Transverse colon (tissue), 4 donors: Measurements from ENCODE around the gene ACP6. TPM values are rescaled to one million over a fixed set of nuclear protein-coding genes. Genes with fewer than 3 reads are reported as not detected.
"Not testable (repeated sequence)": the region's sequence is repeated elsewhere in the genome, so short reads cannot be mapped to it uniquely, and the experiment has no call there.

ENCODE experiments used
- DNase-seq: peaks from one replicate; pipeline ENCODE4 v3.0.0-alpha.2; 2019
- H3K27ac ChIP-seq, 4 donors: fragments of 200-600 bp; sonication (generic); 2 replicates each; pipeline ENCODE4 v1.5.1; 2016 to 2018; ENCODE audit warnings: inconsistent platforms in 4 of 4
- H3K27me3 ChIP-seq: fragments of 200-600 bp; sonication (generic); 2 replicates; pipeline ENCODE4 v1.5.1; 2017; ENCODE audit warnings: inconsistent platforms
- H3K36me3 ChIP-seq, 4 donors: fragments of 200-600 bp; sonication (generic); 2 replicates each; pipeline ENCODE4 v1.5.1; 2017 to 2019; ENCODE audit warnings: inconsistent platforms in 4 of 4
- H3K4me1 ChIP-seq, 4 donors: fragments of 200-600 bp; sonication (generic); 2 replicates each; pipeline ENCODE4 v1.5.1; 2017 to 2020; ENCODE audit warnings: inconsistent platforms in 4 of 4
- H3K4me3 ChIP-seq, 4 donors: fragments of 200-600 bp; sonication (generic); 1 replicate in 1 of 4; 2 replicates in 3 of 4; pipeline versions ENCODE4 v1.5.1 to v1.6.1; 2017 to 2019; ENCODE audit warnings: inconsistent platforms in 4 of 4
- H3K9me3 ChIP-seq, 2 donors: fragments of 200-600 bp; sonication (generic); 2 replicates each; pipeline ENCODE4 v1.5.1; 2017 to 2019; ENCODE audit warnings: inconsistent platforms in 2 of 2
- EP300 ChIP-seq: sonication (generic); formaldehyde crosslinking; IDR thresholded peaks from one replicate; pipeline ENCODE4 v1.6.1; 2017; ENCODE audit warnings: antibody characterized with exemption, low read depth
- POLR2A ChIP-seq: fragments of 450-650 bp; IDR thresholded peaks from one replicate; pipeline ENCODE4 v1.6.1; 2016; ENCODE audit warnings: antibody characterized with exemption, mild to moderate bottlenecking, moderate library complexity
- POLR2AphosphoS5 ChIP-seq, 3 donors: sonication (generic); formaldehyde crosslinking; IDR thresholded peaks; one replicate each; pipeline ENCODE4 v1.6.1; 2016; ENCODE audit warnings: antibody characterized with exemption in 3 of 3
- WGBS, 2 donors: methylation state at CpG; one replicate each; pipeline ENCODE4 v1.1.5; 2018; ENCODE audit warnings: low coverage in 1 of 2; 5-methylcytosine and 5-hydroxymethylcytosine counted together
- in situ Hi-C, 4 donors: fragments of 200-750 bp; cut with MboI; loops; one replicate each; pipeline versions ENCODE4 v1.15.0 to v1.15.1; 2017; ENCODE audit warnings: low sequenced_read_pairs in 3 of 4, low pct_ligation_motif_present in 1 of 4, low pct_unique_long_range_greater_than_20kb in 1 of 4
- intact Hi-C: fragments of 100-400 bp; cut with DNase I; formaldehyde crosslinking; loops from one replicate; pipeline ENCODE4 v1.15.1; 2023; ENCODE audit warnings: low total_unique reads
- total RNA-seq, 4 donors: library from RNA; depleted of rRNA; stranded (reverse); fragments of >200 nt; gene quantifications; one replicate each; pipeline ENCODE4 v1.1.0, GENCODE V29; 2016
- TF ChIP-seq, protein P1 (sequence below), 5 experiments: fragments of 200-600 bp in 3 of 5; fragments of 450-650 bp in 2 of 5; sonication (generic) in 3 of 5; IDR thresholded peaks; 1 replicate in 2 of 5; 2 replicates in 3 of 5; pipeline ENCODE4 v1.5.1; 2016 to 2017; ENCODE audit warnings: antibody characterized with exemption in 5 of 5, inconsistent platforms in 3 of 5, mild to moderate bottlenecking in 2 of 5, moderate library complexity in 1 of 5

ACP6 gene
- total RNA-seq, 4 donors from 2014 or later = 7.5 to 25.7 (median 19.9) TPM

DNA sequence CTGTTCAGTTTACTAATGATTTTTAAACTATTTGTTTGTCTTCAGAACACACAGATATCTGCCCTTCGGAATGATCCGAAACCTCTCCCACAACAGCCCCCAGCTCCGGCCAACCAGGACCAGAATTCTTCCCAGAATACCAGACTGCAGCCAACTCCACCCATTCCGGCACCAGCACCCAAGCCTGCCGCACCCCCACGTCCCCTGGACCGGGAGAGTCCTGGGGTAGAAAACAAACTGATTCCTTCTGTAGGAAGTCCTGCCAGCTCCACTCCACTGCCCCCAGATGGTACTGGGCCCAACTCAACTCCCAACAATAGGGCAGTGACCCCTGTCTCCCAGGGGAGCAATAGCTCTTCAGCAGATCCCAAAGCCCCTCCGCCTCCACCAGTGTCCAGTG is 51.6 kb downstream of the ACP6 start:
- no peaks in the 10 kb centered on the region for H3K9me3 ChIP-seq
- intact Hi-C loops (no loop called here), in situ Hi-C loops (no loop called here)
- H3K27me3 ChIP-seq = no peaks in the 10 kb centered on the region
- no peak for TF ChIP-seq EP300
- no peak for TF ChIP-seq POLR2A
- TF ChIP-seq POLR2AphosphoS5 (IDR thresholded peaks at IDR 0.05) = no peak
- TF ChIP-seq, protein P1, sequence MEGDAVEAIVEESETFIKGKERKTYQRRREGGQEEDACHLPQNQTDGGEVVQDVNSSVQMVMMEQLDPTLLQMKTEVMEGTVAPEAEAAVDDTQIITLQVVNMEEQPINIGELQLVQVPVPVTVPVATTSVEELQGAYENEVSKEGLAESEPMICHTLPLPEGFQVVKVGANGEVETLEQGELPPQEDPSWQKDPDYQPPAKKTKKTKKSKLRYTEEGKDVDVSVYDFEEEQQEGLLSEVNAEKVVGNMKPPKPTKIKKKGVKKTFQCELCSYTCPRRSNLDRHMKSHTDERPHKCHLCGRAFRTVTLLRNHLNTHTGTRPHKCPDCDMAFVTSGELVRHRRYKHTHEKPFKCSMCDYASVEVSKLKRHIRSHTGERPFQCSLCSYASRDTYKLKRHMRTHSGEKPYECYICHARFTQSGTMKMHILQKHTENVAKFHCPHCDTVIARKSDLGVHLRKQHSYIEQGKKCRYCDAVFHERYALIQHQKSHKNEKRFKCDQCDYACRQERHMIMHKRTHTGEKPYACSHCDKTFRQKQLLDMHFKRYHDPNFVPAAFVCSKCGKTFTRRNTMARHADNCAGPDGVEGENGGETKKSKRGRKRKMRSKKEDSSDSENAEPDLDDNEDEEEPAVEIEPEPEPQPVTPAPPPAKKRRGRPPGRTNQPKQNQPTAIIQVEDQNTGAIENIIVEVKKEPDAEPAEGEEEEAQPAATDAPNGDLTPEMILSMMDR (IDR thresholded peaks at IDR 0.05) = no peak
- H3K36me3 ChIP-seq = peaks cover 0 to 33% (median 5%) of the 10 kb centered on the region in 4 donors
- no peaks in the 10 kb centered on the region for H3K4me1 ChIP-seq
- no peak overlapping the region for H3K27ac ChIP-seq
- no peak overlapping the region for H3K4me3 ChIP-seq
- no peak for DNase-seq
- 93% methylated on average over 4 to 8 of the region's 8 CpGs for WGBS, 2 donors

DNA sequence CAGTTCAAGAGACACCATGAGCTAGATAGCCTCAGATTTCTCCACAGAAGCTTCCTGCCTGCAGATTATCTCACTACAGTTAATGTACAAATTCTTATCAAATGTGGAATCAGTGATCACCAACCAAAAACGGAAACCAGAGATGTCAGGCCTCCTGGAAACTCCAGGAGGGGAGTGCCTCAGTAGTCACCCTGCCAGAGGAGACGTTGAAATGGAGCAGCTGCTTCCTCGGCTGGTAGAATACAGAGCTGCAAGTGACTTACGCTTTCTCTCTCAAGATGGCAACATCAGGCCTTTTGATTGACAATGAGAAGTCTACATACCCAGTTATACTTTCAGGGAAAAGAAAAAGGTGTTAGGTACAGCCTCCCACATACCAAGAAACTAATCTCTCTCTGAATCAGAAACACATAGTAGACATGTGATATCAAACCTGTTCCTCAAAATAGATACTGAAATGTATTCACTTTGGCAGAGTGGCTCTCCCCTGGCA is 52.2 kb downstream of the ACP6 start:
- intact Hi-C loops = no loop called here
- Histone ChIP-seq H3K4me1 (peaks cover 0 to 6% (median 0%) of the 10 kb centered on the region in 4 donors), H3K27ac (no peak overlapping the region), H3K9me3 (no peaks in the 10 kb centered on the region), H3K4me3 (no peak overlapping the region), H3K27me3 (no peaks in the 10 kb centered on the region), H3K36me3 (peaks cover 0 to 33% (median 5%) of the 10 kb centered on the region in 4 donors)
- WGBS, 2 donors = 69 to 71% methylated on average over 3 to 4 of the region's 4 CpGs
- no peak for DNase-seq
- TF ChIP-seq, protein P1 (IDR thresholded peaks at IDR 0.05) = no peak
- TF ChIP-seq POLR2A (no peak), POLR2AphosphoS5 (IDR thresholded peaks at IDR 0.05) (no peak), EP300 (no peak)
- in situ Hi-C loops = no loop called here

DNA sequence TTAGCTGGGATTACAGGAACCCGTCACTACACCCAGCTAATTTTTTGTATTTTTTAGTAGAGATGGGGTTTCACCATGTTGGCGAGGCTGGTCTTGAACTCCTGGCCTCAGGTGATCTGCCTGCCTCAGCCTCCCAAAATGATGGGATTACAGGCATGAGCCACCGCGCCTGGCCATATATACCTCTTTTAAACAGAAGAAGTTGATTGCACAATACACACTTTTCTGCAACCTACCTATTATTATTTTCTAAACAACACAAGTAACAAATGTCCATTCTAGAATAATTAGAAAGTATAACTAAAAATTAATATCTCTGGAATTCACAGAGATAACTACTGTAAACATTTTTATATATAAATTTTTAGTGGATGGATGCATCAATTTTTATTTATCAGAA is 55.4 kb downstream of the ACP6 start:
- 87 to 91% methylated on average over 4 of the region's 4 CpGs for WGBS, 2 donors
- in situ Hi-C loops, H3K9me3 ChIP-seq, H3K4me3 ChIP-seq, H3K4me1 ChIP-seq, H3K27me3 ChIP-seq, intact Hi-C loops, H3K27ac ChIP-seq, DNase-seq: not testable (repeated sequence)
- peaks cover 0 to 48% (median 5%) of the 10 kb centered on the region in 4 donors for H3K36me3 ChIP-seq

DNA sequence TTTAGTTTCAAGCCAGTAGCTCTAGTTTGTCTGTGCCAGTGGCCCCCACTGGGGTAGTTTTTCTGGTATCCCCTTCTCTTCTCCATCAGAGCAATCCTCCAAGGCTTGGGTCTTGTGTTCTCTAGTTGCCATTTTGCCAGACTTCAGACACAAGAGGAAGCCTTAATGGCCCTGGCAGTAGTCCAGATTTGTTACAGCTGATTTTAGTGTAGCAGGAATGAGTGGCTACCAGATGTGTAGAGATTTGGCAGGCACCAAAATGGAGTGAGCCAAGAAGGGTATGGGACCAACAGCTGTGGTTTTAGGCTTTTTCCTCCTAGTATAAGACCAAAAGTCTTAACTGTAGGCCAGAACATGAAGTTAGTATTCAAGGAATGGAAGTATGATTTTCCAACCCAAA is 56.8 kb downstream of the ACP6 start:
- Histone ChIP-seq H3K9me3 (no peaks in the 10 kb centered on the region), H3K4me1 (peaks cover 0 to 6% (median 0%) of the 10 kb centered on the region in 4 donors), H3K4me3 (no peak overlapping the region), H3K27ac (no peak overlapping the region), H3K27me3 (no peaks in the 10 kb centered on the region), H3K36me3 (peaks cover 0 to 39% (median 0%) of the 10 kb centered on the region in 4 donors)
- in situ Hi-C loops = no loop called here
- intact Hi-C loops = no loop called here
- TF ChIP-seq, protein P1 (IDR thresholded peaks at IDR 0.05) = no peak
- TF ChIP-seq POLR2A (no peak), EP300 (no peak), POLR2AphosphoS5 (IDR thresholded peaks at IDR 0.05) (no peak)
- no peak for DNase-seq

DNA sequence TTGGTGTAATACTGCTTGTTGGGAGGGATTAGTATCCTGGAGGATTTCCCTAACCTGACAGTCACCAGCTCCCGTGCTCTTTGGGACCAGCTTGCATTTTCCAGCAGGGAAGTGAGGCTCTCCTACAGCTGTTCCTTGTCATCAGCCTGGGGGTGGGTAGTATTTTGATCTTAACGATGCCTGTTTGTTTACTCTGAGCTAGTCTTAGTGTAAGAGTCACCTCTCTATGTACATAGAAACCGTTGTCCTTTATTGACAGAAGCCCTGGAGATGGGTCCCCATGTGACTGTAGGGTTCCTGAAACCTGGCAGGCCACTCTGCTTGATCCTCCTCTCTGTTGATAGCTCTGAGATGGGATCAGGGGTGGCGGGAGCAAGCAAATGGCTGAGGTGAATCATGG is 58.0 kb downstream of the ACP6 start:
- Histone ChIP-seq H3K4me3 (no peak overlapping the region), H3K27ac (no peak overlapping the region), H3K27me3 (no peaks in the 10 kb centered on the region), H3K9me3 (no peaks in the 10 kb centered on the region), H3K4me1 (peaks cover 0 to 6% (median 0%) of the 10 kb centered on the region in 4 donors), H3K36me3 (peaks cover 0 to 38% (median 0%) of the 10 kb centered on the region in 4 donors)
- 61 to 68% methylated on average over 3 to 4 of the region's 4 CpGs for WGBS, 2 donors
- TF ChIP-seq POLR2A (no peak), POLR2AphosphoS5 (IDR thresholded peaks at IDR 0.05) (no peak)
- TF ChIP-seq, protein P1 (IDR thresholded peaks at IDR 0.05) = no peak
- no peak for DNase-seq
- in situ Hi-C loops (no loop called here), intact Hi-C loops (no loop called here)
